ENCODE results near the gene LIN7B.
A peak's percentile ranks its signal among the peaks of the same experiment; 100 is the strongest.

LIN7B gene

GRCh38 chr19:49157445-49158224 lies 43.5 kb downstream of the LIN7B start, which contains the start of gene TRPM4 (continued):
- TF ChIP-seq, protein P1, sequence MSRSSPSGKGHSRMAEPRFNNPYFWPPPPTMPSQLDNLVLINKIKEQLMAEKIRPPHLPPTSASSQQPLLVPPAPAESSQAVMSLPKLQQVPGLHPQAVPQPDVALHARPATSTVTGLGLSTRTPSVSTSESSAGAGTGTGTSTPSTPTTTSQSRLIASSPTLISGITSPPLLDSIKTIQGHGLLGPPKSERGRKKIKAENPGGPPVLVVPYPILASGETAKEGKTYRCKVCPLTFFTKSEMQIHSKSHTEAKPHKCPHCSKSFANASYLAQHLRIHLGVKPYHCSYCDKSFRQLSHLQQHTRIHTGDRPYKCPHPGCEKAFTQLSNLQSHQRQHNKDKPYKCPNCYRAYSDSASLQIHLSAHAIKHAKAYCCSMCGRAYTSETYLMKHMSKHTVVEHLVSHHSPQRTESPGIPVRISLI (tag by site-specific recombination; IDR thresholded peaks at IDR 0.05) = no peak
- no peak for TF ChIP-seq MZF1 (tag by site-specific recombination; IDR thresholded peaks at IDR 0.05; ENCODE audit: borderline replicate concordance)
- TF ChIP-seq ZBTB6 (tag by site-specific recombination; IDR thresholded peaks at IDR 0.05) = peak; percentile 77
- TF ChIP-seq SP7 (tag by site-specific recombination; IDR thresholded peaks at IDR 0.05) = peak; percentile 69
- TF ChIP-seq ZBTB7A (tag by site-specific recombination; IDR thresholded peaks at IDR 0.05; ENCODE audit: low read depth) = no peak; the same call in 1 of the 2 replicates
- TF ChIP-seq ZSCAN5A (tag by site-specific recombination; IDR thresholded peaks at IDR 0.05) = 0 out of 2 replicates have a peak, but pooled peaks have one; percentile 30
- peak; percentile 55 for TF ChIP-seq ZBTB26 (tag by site-specific recombination; optimal IDR thresholded peaks at IDR 0.05)
- TF ChIP-seq, protein P2, sequence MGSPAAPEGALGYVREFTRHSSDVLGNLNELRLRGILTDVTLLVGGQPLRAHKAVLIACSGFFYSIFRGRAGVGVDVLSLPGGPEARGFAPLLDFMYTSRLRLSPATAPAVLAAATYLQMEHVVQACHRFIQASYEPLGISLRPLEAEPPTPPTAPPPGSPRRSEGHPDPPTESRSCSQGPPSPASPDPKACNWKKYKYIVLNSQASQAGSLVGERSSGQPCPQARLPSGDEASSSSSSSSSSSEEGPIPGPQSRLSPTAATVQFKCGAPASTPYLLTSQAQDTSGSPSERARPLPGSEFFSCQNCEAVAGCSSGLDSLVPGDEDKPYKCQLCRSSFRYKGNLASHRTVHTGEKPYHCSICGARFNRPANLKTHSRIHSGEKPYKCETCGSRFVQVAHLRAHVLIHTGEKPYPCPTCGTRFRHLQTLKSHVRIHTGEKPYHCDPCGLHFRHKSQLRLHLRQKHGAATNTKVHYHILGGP (tag by site-specific recombination; IDR thresholded peaks at IDR 0.05) = no peak
- TF ChIP-seq, protein P3, sequence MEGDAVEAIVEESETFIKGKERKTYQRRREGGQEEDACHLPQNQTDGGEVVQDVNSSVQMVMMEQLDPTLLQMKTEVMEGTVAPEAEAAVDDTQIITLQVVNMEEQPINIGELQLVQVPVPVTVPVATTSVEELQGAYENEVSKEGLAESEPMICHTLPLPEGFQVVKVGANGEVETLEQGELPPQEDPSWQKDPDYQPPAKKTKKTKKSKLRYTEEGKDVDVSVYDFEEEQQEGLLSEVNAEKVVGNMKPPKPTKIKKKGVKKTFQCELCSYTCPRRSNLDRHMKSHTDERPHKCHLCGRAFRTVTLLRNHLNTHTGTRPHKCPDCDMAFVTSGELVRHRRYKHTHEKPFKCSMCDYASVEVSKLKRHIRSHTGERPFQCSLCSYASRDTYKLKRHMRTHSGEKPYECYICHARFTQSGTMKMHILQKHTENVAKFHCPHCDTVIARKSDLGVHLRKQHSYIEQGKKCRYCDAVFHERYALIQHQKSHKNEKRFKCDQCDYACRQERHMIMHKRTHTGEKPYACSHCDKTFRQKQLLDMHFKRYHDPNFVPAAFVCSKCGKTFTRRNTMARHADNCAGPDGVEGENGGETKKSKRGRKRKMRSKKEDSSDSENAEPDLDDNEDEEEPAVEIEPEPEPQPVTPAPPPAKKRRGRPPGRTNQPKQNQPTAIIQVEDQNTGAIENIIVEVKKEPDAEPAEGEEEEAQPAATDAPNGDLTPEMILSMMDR (tag by site-specific recombination; IDR thresholded peaks at IDR 0.05) = no peak
- TF ChIP-seq ZNF521 (tag by site-specific recombination; IDR thresholded peaks at IDR 0.05) = no peak
- peak; percentile 79; the same call in 1 of the 2 replicates for TF ChIP-seq KLF9 (tag by site-specific recombination; IDR thresholded peaks at IDR 0.05; ENCODE audit: low read depth)
- TF ChIP-seq ZNF394 (tag by site-specific recombination; IDR thresholded peaks at IDR 0.05; ENCODE audit: borderline replicate concordance) = no peak
- TF ChIP-seq IKZF3 (tag by site-specific recombination; IDR thresholded peaks at IDR 0.05) = peak; percentile 50
- TF ChIP-seq OVOL3 (tag by site-specific recombination; IDR thresholded peaks at IDR 0.05) = 0 out of 2 replicates have a peak, but pooled peaks have one; percentile 30

- no peaks in the 10 kb centered on the region for H3K36me3 ChIP-seq (ENCODE audit: control insufficient read depth in 2 of 2, insufficient read depth in 1 of 2, low read length in 2 of 2)
- H3K9me3 ChIP-seq (ENCODE audit: control insufficient read depth, insufficient read depth, low read depth, low read length) = no peaks in the 10 kb centered on the region
- TF ChIP-seq ZBTB10 (tag by site-specific recombination; IDR thresholded peaks at IDR 0.05) (0 out of 2 replicates have a peak, but pooled peaks have one; percentile 23), ZNF146 (tag by site-specific recombination; IDR thresholded peaks at IDR 0.05) (no peak)
- H3K4me1 ChIP-seq (ENCODE audit: control insufficient read depth, insufficient read depth, low read length) = peaks cover 7% of the 10 kb centered on the region
- POLR2A ChIA-PET = interaction anchor here (0.6 to 1.5 kb wide), 3 partner anchors 11 to 26 kb away, joined by 4 to 7 read pairs (median 4); no protein-coding TSS in a partner anchor
- no peak overlapping the region for H3K27ac ChIP-seq (ENCODE audit: extremely low read depth, low read depth, low read length)
- CTCF ChIA-PET = interaction anchor here (0.6 to 2.1 kb wide), 7 partner anchors 15 to 167 kb away, joined by 3 to 13 read pairs (median 4); partner anchors contain the start of gene RUVBL2
- H3K4me3 ChIP-seq (ENCODE audit: low read depth, low read length) = no peak overlapping the region
These were observed 46.5 kb downstream of the LIN7B start for GRCh38 chr19:49160450-49161189.

All from HEK293 (cell line).